ENCODE results near the gene UBE2N. TPM values are rescaled to one million over a fixed set of nuclear protein-coding genes. Genes with fewer than 3 reads are reported as not detected.

UBE2N gene
- total RNA-seq, 8 experiments from 2014 or later = 62.2 to 129 (median 101) TPM

DNA sequence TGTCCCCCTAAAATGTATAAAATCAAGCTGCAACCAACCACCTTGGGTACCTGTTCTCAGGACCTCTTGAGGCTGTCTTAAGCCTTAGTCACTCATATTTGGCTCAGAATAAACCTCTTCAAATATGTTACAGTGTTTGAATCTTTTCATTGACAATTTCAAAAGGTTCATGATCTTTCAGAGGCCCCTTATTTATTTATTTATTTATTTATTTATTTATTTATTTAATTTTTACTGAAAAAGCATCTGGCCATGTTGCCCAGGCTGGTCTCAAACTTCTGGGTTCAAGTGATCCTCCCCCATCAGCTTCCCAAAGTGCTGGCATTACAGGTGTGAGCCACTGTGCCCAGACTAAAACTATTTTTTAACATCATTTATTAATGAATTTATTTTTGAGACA lies 72.2 kb downstream of the UBE2N start:
- no peak for ATAC-seq (replicated peaks in 6 of 8)
- H3K4me1 ChIP-seq (replicated peaks in 1 of 2) = no peaks in the 10 kb centered on the region
- in situ Hi-C loops (cut with MboI; ENCODE audit: low pct_unique_long_range_greater_than_20kb in 2 of 9, low sequenced_read_pairs in 9 of 9, unreplicated experiment in 9 of 9) = no loop called here
- no peak overlapping the region for H3K27ac ChIP-seq
- H3K4me3 ChIP-seq = no peak overlapping the region

DNA sequence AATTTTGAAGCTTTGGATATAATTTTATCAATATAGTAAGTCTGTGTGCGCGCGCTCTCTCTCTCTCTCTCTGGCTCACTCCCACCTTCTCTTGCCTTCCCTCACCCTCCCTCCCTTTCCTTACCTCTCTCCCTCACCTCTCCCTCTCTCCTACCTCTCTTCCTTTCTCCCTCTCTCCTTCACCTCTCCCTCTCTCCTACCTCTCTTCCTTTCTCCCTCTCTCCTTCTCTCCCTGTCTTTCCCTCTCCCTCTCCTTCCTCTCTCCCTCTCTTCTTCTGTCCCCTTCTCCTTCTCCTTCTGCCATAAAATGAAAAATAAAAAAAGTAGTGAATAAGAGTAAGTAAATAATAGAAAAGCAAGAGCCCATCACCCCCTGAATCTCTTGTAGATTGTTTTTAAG lies 73.0 kb downstream of the UBE2N start:
- in situ Hi-C loops (cut with MboI; ENCODE audit: low pct_unique_long_range_greater_than_20kb in 2 of 9, low sequenced_read_pairs in 9 of 9, unreplicated experiment in 9 of 9) = no loop called here
- Histone ChIP-seq H3K4me1 (replicated peaks in 1 of 2) (no peaks in the 10 kb centered on the region), H3K4me3 (no peak overlapping the region), H3K27ac (no peak overlapping the region)
- 94 to 100% (median 100%) methylated on average over 3 of the region's 3 CpGs; no CpG with 5 or more reads in 3 of the 10 experiments for WGBS, 10 experiments
- no peak for ATAC-seq (replicated peaks in 6 of 8)

DNA sequence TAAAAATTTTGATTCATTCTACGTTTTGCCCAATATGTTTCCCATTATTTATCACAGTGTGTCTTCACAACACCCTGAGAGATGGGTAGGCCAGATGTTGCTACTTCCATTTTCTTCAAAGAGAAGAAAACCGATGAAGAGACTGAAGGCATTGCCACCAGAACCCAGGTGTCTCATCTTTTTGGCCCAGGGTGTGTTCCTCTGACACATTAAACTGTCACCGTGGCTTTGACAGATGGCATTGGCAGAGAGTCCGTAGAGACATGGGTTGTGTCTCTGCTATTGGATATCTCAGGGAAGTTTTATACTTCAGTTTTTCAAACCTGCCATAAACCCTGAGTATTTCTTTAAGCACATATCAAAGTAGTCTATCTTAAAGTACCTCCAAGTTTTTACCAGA lies 75.3 kb downstream of the UBE2N start:
- Histone ChIP-seq H3K4me3 (no peak overlapping the region), H3K4me1 (replicated peaks in 1 of 2) (no peaks in the 10 kb centered on the region), H3K27ac (no peak overlapping the region)
- in situ Hi-C loops (cut with MboI; ENCODE audit: low pct_unique_long_range_greater_than_20kb in 2 of 9, low sequenced_read_pairs in 9 of 9, unreplicated experiment in 9 of 9) = no loop called here
- WGBS, 10 experiments = 21 to 100% (median 80%) methylated on average over 1 to 4 of the region's 4 CpGs; no CpG with 5 or more reads in 1 of the 10 experiments
- ATAC-seq (replicated peaks in 6 of 8) = no peak

DNA sequence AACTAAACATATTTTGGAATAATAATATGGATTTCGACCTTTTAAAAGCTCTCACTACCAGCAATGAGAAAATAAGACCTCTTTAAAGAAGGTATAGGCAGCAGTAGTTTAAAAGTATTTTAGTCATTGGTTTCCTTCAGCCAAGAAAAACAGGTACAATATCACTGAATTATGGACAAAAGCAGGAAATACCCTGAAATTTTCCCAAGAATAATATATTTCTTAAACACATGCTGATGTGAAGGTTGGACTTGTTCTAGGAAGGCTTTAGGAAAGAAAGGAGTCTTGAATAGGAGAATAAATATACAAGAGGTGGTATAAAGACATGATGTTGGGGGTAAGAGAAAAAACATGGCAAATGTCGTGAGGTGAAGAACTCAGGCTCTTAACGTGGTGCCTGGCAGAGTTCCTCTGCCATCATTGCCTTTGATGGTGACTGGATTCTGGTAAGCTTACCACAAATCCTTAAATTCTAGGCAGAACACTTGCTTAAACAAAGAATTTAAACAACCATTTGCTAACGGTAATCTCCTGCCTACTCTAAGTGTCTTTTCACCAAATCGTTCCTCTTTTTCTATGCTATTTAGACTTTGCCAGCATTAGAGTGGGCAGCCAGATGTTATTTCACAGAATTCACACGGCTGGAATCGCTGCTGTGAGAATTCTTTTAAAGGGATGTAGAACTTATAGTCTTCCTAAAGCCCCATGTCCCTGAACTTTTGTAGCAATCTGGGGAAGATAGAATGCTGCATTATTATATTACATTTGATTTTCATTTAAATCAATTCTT lies 75.9 kb downstream of the UBE2N start:
- H3K4me1 ChIP-seq (replicated peaks in 1 of 2) = no peaks in the 10 kb centered on the region
- 31 to 100% (median 84%) methylated on average over 1 to 7 of the region's 7 CpGs; no CpG with 5 or more reads in 1 of the 10 experiments for WGBS, 10 experiments
- in situ Hi-C loops (cut with MboI; ENCODE audit: low pct_unique_long_range_greater_than_20kb in 2 of 9, low sequenced_read_pairs in 9 of 9, unreplicated experiment in 9 of 9) = no loop called here
- no peak for ATAC-seq (replicated peaks in 6 of 8)
- no peak overlapping the region for H3K4me3 ChIP-seq
- H3K27ac ChIP-seq = no peak overlapping the region

DNA sequence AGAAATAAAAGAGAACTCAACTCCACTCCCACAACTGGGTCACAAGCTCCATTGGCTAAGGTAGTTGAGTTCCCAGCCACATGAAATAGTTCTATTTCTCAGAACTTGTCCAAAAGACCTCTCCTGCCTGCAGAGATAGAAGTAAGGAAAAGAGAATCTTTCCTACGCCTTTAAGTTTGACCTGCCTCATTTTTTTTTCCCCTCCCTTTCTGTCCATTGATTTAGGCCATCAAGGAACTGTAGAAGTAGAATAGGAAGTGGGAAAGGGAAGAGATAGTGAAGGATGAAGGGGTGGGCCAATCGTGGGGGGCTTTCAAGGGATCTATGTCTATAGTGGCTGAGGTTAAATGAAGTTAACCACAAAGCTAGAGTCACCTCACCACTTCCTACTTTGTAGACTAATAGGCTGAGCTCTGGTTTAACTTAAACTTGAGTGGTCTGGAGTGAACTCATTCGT lies 77.9 kb downstream of the UBE2N start:
- no peak for ATAC-seq (replicated peaks in 6 of 8)
- Histone ChIP-seq H3K27ac (no peak overlapping the region), H3K4me3 (no peak overlapping the region), H3K4me1 (replicated peaks in 1 of 2) (no peaks in the 10 kb centered on the region)
- in situ Hi-C loops (cut with MboI; ENCODE audit: low pct_unique_long_range_greater_than_20kb in 2 of 9, low sequenced_read_pairs in 9 of 9, unreplicated experiment in 9 of 9) = no loop called here
- 49 to 100% (median 83%) methylated on average over 1 to 3 of the region's 3 CpGs; no CpG with 5 or more reads in 1 of the 10 experiments for WGBS, 10 experiments

DNA sequence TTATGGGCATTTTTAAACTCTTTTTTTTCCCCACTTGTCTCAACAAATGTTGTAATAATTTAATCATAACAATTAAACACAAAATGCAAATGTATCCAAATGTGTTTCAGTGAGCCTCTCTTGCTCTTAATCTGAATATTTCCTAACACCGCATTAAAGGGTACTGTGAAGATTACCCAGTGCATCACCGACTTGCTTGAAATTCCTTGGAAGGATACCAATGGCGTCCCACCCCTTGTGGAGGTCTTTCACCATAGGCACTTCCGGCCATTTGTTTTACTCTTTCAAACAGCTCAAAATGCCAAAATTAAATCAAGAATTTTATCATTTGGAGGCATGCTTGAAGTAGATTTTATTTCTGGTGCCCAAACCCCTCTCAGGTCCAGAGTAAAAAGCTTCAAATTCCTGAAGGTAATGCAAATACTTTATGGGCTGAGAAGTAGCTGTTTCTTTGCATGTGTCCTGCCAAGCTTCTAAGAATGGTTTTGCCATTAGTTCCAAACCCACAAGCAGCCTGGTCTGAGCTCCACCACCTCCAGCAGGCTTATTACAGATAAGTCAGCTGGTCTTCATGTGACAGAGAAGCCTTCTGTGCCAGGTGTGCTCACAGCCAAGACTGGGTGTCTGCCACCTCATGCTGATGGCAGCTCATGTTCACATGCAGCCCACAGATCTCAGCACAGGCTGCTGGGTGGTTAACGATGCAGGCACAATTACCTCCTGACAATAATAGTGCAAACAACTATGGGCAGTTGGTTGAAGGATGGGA lies 80.4 kb downstream of the UBE2N start:
- Histone ChIP-seq H3K4me1 (replicated peaks in 1 of 2) (no peaks in the 10 kb centered on the region), H3K27ac (no peak overlapping the region), H3K4me3 (no peak overlapping the region)
- in situ Hi-C loops (cut with MboI; ENCODE audit: low pct_unique_long_range_greater_than_20kb in 2 of 9, low sequenced_read_pairs in 9 of 9, unreplicated experiment in 9 of 9) = no loop called here
- peak in 2 of 8 experiments; percentile 46 to 72 for ATAC-seq (replicated peaks in 6 of 8)
- WGBS, 10 experiments = 16 to 100% (median 79%) methylated on average over 1 to 5 of the region's 5 CpGs

DNA sequence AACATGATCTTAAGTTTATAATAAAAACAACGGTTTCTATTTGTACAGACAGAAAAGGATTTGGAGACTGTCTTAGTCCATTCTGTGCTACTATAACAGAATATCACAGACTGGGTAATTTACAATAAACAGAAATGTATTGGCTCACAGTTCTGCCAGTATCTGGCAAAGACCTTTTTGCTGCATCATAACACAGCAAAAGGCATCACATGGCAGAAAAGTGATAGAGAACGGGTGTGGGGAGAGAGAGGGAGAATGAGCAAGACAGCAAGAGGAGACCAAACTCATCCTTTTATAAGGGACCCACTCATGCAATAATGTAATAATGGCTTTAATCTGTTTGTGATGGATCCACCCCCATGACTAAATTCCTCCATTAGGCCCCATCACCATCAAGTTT lies 81.1 kb downstream of the UBE2N start:
- WGBS, 10 experiments = 38 to 100% (median 68%) methylated on average over 1 to 2 of the region's 2 CpGs; no CpG with 5 or more reads in 3 of the 10 experiments
- H3K27ac ChIP-seq = no peak overlapping the region

DNA sequence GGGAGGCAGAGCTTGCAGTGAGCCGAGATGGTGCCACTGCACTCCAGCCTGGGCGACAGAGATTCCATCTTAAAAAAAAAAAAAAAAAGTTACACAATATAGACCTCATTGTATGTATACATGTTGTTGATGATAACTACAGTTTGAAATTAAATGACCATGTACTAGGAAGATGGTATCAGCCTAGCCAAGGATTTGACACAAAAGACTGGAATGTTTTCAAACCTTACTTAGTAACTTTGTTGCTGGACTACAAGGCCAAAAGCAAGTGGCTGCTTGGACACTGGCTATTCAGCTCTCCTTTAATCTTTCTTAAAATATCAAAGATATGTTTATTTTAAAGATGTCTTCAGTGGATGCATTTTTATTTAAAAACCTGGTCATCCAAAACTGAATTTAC lies 82.9 kb downstream of the UBE2N start:
- no peaks in the 10 kb centered on the region for H3K4me1 ChIP-seq (replicated peaks in 1 of 2)
- H3K4me3 ChIP-seq = no peak overlapping the region
- no peak overlapping the region for H3K27ac ChIP-seq
- ATAC-seq (replicated peaks in 6 of 8) = no peak
- in situ Hi-C loops (cut with MboI; ENCODE audit: low pct_unique_long_range_greater_than_20kb in 2 of 9, low sequenced_read_pairs in 9 of 9, unreplicated experiment in 9 of 9) = no loop called here
- 80 to 100% (median 100%) methylated on average over 1 of the region's 2 CpGs; no CpG with 5 or more reads in 6 of the 10 experiments for WGBS, 10 experiments

More for the DNA sequence above, 81.1 kb downstream of the UBE2N start:
- in situ Hi-C loops (cut with MboI; ENCODE audit: low pct_unique_long_range_greater_than_20kb in 2 of 9, low sequenced_read_pairs in 9 of 9, unreplicated experiment in 9 of 9) = no loop called here
- Histone ChIP-seq H3K4me3 (no peak overlapping the region), H3K4me1 (replicated peaks in 1 of 2) (no peaks in the 10 kb centered on the region)
- ATAC-seq (replicated peaks in 6 of 8) = peak in 1 of 8 experiments; percentile 53

DNA sequence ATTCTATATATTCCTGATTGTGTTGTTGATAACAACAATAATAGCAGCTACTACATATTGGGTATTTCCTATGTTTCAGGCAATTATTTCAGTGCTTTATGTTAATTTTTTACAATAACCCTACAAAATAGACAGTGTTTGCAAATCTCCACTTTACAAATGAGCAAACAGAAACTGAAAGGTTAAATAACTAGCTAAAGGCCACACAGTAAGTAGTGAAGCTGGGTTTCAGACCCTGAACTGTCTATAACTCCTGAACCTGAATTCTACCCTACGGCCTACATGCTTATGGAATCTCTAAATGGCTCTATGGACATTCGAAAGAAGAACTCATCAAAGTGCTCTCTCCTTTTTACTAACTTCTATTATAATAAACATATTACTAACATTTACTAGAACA lies 83.7 kb downstream of the UBE2N start:
- no peak overlapping the region for H3K27ac ChIP-seq
- H3K4me3 ChIP-seq = no peak overlapping the region
- in situ Hi-C loops (cut with MboI; ENCODE audit: low pct_unique_long_range_greater_than_20kb in 2 of 9, low sequenced_read_pairs in 9 of 9, unreplicated experiment in 9 of 9) = no loop called here
- no peaks in the 10 kb centered on the region for H3K4me1 ChIP-seq (replicated peaks in 1 of 2)
- ATAC-seq (replicated peaks in 6 of 8) = no peak
- WGBS, 10 experiments = 88 to 100% (median 95%) methylated on average over 1 to 2 of the region's 2 CpGs; no CpG with 5 or more reads in 2 of the 10 experiments

DNA sequence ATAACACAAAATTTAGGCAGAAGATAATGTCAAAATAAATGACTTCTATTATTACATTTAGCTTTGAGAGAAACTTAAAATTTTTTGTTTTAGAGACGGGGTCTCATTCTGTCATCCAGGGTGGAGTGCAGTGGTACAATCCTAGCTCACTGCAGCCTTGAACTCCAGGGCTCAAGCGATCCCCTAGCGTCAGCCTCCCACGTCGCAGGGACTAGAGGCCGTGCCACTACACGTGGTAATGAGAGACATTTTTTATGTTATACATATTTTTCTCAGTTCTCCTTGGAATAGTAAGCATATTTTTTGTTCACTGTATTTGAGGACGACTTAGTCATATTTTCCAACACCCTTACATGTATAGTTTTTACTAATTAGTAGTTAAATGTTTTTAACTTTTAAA lies 85.5 kb downstream of the UBE2N start:
- no peak overlapping the region for H3K27ac ChIP-seq
- no peak overlapping the region for H3K4me3 ChIP-seq
- no peak for ATAC-seq (replicated peaks in 6 of 8)
- 80 to 100% (median 89%) methylated on average over 3 to 8 of the region's 8 CpGs; no CpG with 5 or more reads in 1 of the 10 experiments for WGBS, 10 experiments
- in situ Hi-C loops (cut with MboI; ENCODE audit: low pct_unique_long_range_greater_than_20kb in 2 of 9, low sequenced_read_pairs in 9 of 9, unreplicated experiment in 9 of 9) = no loop called here
- H3K4me1 ChIP-seq (replicated peaks in 1 of 2) = no peaks in the 10 kb centered on the region

Other genes with a start within 250 kb of the UBE2N start
- 10 to 100 TPM; 31.8 to 75.1 (median 39.7) TPM for gene NUDT4, start 64.0 kb downstream of the UBE2N start, total RNA-seq
- gene MRPL42, start 25.6 kb upstream of the UBE2N start, total RNA-seq = 100 to 1,000 TPM in 1 of 8 experiments, 10 to 100 TPM in 7; 61.0 to 105 (median 77.9) TPM
- gene SOCS2, start 130.7 kb upstream of the UBE2N start, total RNA-seq = 10 to 100 TPM in 5 of 8 experiments, 1 to 10 TPM in 2, under 1 TPM in 1; 0.87 to 25.5 (median 14.6) TPM
- 10 to 100 TPM in 4 of 8 experiments, 1 to 10 TPM in 4; 8.0 to 21.3 (median 10.4) TPM for gene CRADD, start 235.4 kb upstream of the UBE2N start, total RNA-seq

Data from motor neuron (in vitro differentiated cells).